HFFc6 (cell line): ENCODE results near the gene ADAMTSL4. TPM values are rescaled to one million over a fixed set of nuclear protein-coding genes. Genes with fewer than 3 reads are reported as not detected.
A peak's percentile ranks its signal among the peaks of the same experiment; 100 is the strongest.
"Not testable (repeated sequence)": the region's sequence is repeated elsewhere in the genome, so short reads cannot be mapped to it uniquely, and the experiment has no call there.

Source experiments
- DNase-seq: peaks from one replicate; pipeline ENCODE4 v3.0.0-alpha.2; 2018
- H3K27ac Mint-ChIP-seq: 2 replicates; pipeline ENCODE4 v1.8.0; 2020; ENCODE audit warnings: mild to moderate bottlenecking, mixed read lengths
- H3K27me3 Mint-ChIP-seq: 2 replicates; pipeline ENCODE4 v1.8.0; 2021; ENCODE audit warnings: mild to moderate bottlenecking, moderate library complexity, mixed read lengths; ENCODE audit not compliant: insufficient read depth
- H3K36me3 Mint-ChIP-seq: 2 replicates; pipeline ENCODE4 v1.8.0; 2021; ENCODE audit warnings: low read depth, mixed read lengths
- H3K4me1 Mint-ChIP-seq: 2 replicates; pipeline ENCODE4 v1.8.0; 2020; ENCODE audit warnings: low read depth, mixed read lengths
- H3K4me3 Mint-ChIP-seq: 2 replicates; pipeline ENCODE4 v1.8.0; 2020; ENCODE audit warnings: mild to moderate bottlenecking, moderate library complexity, mixed read lengths
- H3K9me3 Mint-ChIP-seq: 2 replicates; pipeline ENCODE4 v1.8.0; 2020; ENCODE audit warnings: mild to moderate bottlenecking, mixed read lengths
- total RNA-seq, 6 experiments: library from RNA; stranded (reverse); fragmentation: NEBNext Ultra II Directional; extraction: Animal tissue kit (Norgen Biotek cat#: 25700); gene quantifications; 2 replicates in 1 of 6; 3 replicates in 5 of 6; pipeline ENCODE4 v1.2.3, GENCODE V29; 2021
- TF ChIP-seq, protein P1 (sequence below): fragments of 200-600 bp; sonication (generic); IDR thresholded peaks from 2 replicates; pipeline ENCODE4 v1.5.0; 2021; ENCODE audit warnings: antibody characterized with exemption, mild to moderate bottlenecking

The ADAMTSL4 gene
- total RNA-seq, 6 experiments from 2014 or later: 33.7 to 61.2 (median 38.2) TPM

DNA sequence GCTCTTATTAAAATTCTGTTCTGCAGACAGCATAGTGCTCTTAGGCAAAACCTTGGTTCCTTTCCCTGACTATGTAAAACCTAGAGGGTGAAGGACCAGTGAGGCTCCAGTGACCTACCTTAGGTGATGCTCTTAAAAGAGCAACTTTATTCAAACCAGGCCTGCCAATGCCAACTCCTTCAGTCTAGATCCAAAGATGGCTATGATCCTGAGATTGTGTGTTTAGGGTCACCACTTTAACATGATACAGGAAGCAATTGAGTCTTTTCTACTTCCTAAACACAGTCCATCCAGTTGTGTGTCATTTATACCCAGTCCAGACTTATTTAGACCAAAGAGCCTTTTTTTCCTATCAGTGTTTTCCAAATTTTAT lies 19.4 kb downstream of the ADAMTSL4 start:
- peaks cover 78% of the 10 kb centered on the region for H3K27me3 Mint-ChIP-seq
- peak overlapping the region; percentile 96 for H3K4me3 Mint-ChIP-seq
- H3K9me3 Mint-ChIP-seq: peaks cover 28% of the 10 kb centered on the region
- peak overlapping the region; percentile 96 for H3K27ac Mint-ChIP-seq
- peaks cover 76% of the 10 kb centered on the region for H3K4me1 Mint-ChIP-seq
- H3K36me3 Mint-ChIP-seq: peaks cover 35% of the 10 kb centered on the region
- DNase-seq: no peak
- TF ChIP-seq, protein P1, sequence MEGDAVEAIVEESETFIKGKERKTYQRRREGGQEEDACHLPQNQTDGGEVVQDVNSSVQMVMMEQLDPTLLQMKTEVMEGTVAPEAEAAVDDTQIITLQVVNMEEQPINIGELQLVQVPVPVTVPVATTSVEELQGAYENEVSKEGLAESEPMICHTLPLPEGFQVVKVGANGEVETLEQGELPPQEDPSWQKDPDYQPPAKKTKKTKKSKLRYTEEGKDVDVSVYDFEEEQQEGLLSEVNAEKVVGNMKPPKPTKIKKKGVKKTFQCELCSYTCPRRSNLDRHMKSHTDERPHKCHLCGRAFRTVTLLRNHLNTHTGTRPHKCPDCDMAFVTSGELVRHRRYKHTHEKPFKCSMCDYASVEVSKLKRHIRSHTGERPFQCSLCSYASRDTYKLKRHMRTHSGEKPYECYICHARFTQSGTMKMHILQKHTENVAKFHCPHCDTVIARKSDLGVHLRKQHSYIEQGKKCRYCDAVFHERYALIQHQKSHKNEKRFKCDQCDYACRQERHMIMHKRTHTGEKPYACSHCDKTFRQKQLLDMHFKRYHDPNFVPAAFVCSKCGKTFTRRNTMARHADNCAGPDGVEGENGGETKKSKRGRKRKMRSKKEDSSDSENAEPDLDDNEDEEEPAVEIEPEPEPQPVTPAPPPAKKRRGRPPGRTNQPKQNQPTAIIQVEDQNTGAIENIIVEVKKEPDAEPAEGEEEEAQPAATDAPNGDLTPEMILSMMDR: no peak

DNA sequence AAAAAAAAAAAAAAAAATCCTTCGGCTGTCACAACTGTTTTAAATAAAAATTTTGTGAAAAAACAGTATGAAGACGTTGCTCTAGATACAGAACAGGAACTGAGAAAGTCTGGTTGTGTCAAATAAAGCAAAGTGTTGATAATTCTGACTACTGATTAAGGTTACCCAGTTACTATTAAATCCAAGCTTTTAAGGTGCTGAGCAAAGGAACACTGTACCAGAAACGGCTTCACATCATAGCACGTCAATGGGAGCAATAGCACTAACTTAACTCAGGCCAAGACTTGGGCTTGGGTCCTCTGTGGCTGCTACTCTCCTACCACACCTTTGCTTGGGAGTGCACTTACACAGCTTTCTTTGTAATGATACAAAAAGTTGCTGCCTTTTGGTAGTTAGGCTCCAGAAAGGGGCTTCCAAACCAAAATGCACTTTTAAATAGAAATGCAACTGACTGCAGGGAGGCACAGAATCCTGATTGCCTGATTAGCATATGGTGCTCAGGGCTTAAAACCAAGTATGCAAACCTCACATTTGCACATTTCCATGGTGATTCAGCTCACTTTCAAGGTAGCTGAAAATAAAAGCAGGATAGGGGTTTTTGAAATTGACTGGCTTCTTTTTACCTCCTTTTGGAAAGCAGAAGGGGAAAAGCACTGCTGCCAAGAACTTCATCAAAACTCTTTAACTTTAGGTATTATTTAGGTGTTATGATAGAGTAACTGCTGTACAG lies 23.9 kb downstream of the ADAMTSL4 start:
- H3K4me3 Mint-ChIP-seq: peak overlapping the region; percentile 96

DNA sequence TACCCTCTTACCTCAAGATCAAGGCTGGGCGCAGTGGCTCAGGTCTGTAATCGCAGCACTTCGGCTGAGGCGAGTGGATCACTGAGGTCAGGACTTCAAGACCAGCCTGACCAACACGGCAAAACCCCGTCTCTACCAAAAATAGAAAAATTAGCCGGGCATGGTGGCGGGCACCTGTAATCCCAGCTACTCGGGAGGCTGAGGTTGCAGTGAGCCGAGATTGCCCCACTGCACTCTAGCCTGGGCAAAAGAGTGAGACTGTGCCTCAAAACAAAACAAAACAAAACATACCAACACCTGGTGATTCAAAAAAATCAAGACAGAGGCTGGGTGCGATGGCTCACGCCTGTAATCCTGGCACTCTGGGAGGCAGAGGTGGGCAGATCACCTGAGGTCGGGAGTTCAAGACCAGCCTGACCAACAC lies 24.5 kb downstream of the ADAMTSL4 start:
- peak overlapping the region; percentile 96 for H3K4me3 Mint-ChIP-seq
- DNase-seq: not testable (repeated sequence)
- H3K4me1 Mint-ChIP-seq: peaks cover 69% of the 10 kb centered on the region
- H3K36me3 Mint-ChIP-seq: peaks cover 85% of the 10 kb centered on the region
- H3K27ac Mint-ChIP-seq: peak overlapping the region; percentile 96
- peaks cover 94% of the 10 kb centered on the region for H3K27me3 Mint-ChIP-seq
- H3K9me3 Mint-ChIP-seq: peaks cover 47% of the 10 kb centered on the region

More for the DNA sequence above, 23.9 kb downstream of the ADAMTSL4 start:
- peaks cover 80% of the 10 kb centered on the region for H3K36me3 Mint-ChIP-seq
- H3K27me3 Mint-ChIP-seq: peaks cover 94% of the 10 kb centered on the region
- peaks cover 75% of the 10 kb centered on the region for H3K4me1 Mint-ChIP-seq
- H3K9me3 Mint-ChIP-seq: peaks cover 41% of the 10 kb centered on the region
- peak overlapping the region; percentile 96 for H3K27ac Mint-ChIP-seq
- no peak for DNase-seq
- TF ChIP-seq, protein P1: no peak

DNA sequence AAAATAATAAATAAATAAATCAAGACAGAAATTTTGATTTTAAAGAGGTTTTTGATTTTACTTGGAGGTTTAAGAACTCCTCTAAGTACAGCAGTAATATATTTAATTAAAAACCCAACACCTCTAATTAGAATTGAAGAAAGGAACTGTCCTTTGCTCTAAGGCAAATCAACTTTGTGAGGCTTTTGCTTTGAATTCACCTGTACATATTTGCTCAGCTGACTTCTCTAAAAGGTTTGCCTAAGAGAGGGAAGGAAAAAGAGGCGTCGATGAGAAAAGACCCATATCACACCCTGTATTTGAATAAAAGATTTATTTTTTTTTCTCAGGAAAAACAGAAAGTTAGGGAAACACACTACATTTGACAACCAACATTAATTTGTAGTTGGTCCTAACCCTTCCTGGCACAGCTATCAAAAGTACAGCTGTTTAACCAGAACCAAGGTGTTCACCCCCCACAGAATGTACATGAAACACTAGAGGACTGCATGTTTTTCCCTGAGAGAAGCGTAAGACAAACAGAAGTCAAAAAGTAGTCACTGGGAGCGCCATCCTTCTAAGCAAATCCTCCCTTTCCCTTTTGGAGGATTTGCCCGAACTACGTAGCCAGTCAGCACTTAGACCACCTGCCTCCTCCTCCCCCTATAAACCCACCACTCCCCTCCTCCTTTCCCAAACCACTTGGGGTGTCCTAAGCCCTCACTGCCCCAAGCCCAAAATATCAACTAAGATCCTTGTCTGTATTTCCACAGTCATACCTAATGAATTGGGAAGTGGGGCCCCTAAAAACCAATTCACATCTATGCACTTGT lies 25.3 kb downstream of the ADAMTSL4 start:
- peaks cover 52% of the 10 kb centered on the region for H3K9me3 Mint-ChIP-seq
- peak overlapping the region; percentile 96 for H3K27ac Mint-ChIP-seq
- peak overlapping the region; percentile 96 for H3K4me3 Mint-ChIP-seq
- peaks cover 61% of the 10 kb centered on the region for H3K4me1 Mint-ChIP-seq
- peaks cover 88% of the 10 kb centered on the region for H3K36me3 Mint-ChIP-seq
- H3K27me3 Mint-ChIP-seq: peaks cover 94% of the 10 kb centered on the region
- TF ChIP-seq, protein P1: no peak
- DNase-seq: no peak

DNA sequence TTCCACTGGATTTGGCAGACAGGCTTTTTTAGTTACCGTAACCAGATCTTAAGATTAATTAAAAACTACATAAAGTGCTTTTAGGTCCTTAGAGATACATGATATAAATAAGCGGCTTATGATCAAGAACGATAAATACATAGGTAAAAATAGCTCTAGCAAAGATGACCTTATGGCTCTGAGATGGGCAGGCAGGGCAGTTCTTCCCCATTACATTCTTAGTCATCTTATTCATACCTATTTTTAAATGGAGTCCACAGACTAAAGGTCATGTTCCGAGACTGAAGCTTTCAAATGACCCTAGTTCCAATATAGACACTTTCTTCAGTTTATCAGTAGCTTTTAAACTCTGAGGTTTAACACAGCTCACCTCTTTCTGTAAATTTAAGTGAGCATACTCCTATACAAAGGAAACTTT lies 25.9 kb downstream of the ADAMTSL4 start:
- peaks cover 59% of the 10 kb centered on the region for H3K4me1 Mint-ChIP-seq
- peak overlapping the region; percentile 96 for H3K27ac Mint-ChIP-seq
- DNase-seq: no peak
- TF ChIP-seq, protein P1: no peak
- peak overlapping the region; percentile 96 for H3K4me3 Mint-ChIP-seq
- H3K27me3 Mint-ChIP-seq: peaks cover 88% of the 10 kb centered on the region
- H3K9me3 Mint-ChIP-seq: peaks cover 46% of the 10 kb centered on the region
- peaks cover 82% of the 10 kb centered on the region for H3K36me3 Mint-ChIP-seq
